Ammon's horn (tissue), 1 donor: ENCODE measurements around the gene KRTAP16-1.

Source experiments
- DNase-seq: peaks from one replicate; pipeline ENCODE4 v3.0.0-alpha.2; 2016; ENCODE audit warnings: low spot score

Gene KRTAP16-1

DNA sequence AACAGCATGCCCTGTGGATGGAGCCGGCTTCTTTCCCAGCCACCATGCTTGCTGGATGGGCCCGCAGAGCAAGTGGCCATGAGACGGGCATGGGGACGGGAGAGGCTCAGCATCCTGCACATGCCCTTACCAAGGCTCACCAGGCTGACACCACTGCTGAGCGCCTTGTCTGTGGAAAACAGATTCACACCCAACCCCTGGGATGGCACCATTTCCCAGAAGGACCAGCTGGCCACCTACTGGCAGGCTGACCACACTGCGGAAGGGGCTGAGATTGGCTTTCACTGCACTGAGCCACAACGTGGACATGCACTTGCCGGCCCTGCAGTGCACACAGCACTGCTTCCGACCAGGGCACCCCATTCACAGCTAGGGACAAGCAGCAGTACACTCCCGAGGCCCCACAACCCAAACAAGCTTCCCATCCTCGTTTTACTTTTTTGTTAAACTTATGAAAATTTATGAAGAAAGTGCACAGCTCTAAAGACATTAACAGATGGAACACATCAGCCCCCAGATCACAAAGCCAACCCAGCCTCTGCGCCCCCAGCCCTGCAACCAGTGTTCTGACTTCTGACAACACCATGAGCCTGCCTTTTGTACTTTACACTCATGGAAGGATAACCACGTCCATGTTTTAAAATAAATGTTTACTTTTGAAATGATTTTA, 20.3 kb upstream of the KRTAP16-1 start:
- peak; percentile 35 for DNase-seq

- no peak for DNase-seq
Observed at GRCh38 chr17:41328207-41328606, 19.1 kb upstream of the KRTAP16-1 start.

- DNase-seq: no peak
Observed at GRCh38 chr17:41327411-41328120, 18.5 kb upstream of the KRTAP16-1 start.

- no peak for DNase-seq
Observed at GRCh38 chr17:41326173-41327145, 17.4 kb upstream of the KRTAP16-1 start.

- no peak for DNase-seq
Observed at GRCh38 chr17:41325611-41326010, 16.5 kb upstream of the KRTAP16-1 start.

DNA sequence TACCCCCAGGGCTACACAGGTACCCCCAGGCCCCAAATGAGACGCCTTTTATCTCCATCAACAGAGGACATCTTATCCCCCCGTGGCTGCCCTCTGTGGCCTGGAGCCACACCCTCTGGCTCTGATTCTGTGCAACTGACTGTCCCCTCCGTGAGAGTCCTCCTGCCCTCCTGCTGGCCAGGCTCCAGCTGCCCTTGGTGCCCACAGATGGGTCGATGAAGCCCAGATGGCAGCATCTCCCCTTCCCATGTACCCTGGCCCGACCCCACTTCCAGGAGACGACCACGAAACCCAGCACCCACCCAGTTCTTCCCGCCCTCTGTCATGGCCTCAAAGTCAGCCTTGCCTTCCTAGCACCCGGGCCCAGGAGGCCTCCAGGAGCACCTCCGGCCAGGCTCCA, 16.0 kb upstream of the KRTAP16-1 start:
- no peak for DNase-seq

DNA sequence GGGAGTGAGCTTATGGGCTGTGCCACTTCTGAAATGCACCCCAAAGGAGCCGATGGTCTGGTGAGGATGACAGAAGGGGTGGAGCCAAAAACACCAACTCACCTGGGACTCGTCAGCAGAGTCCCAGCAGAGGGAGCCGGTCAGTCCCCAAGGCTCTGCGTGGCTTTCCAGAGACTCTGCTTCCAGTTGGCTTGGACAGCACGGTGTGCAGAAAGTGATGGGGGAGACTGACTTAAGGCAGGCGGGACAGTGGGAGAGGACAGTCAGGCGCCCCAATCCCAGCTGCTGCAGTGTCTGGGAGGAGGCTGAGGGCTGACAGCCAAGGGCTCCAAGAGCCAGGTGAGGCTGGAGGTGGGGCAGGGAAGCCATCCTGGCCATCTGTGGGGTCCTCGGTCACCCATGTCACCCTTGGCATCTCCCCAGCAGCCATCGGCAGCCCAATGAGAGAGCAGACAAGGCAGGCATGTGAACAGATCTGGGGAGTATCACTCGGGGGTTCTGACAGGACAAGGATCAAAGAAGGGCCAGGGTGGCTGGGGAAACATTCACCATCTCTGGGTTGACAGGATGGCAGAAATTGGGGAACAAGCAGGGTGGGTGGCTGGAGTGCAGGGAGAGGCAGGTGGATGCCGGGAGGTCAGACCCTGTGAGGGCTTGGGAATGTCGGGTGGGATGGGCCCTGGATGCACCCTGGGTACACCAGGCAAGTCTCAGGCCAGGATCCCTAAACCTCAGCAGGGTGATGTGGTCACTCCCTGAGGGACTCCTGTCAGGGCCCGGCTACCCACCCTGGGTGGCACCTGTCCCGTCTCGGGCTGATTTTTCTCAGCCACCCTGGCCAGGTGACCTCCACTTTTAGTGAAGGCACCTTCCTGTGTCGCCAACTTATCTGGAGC, 15.3 kb upstream of the KRTAP16-1 start:
- DNase-seq: no peak

- no peak for DNase-seq
Observed at GRCh38 chr17:41322903-41323895, 14.1 kb upstream of the KRTAP16-1 start.

- DNase-seq: peak; percentile 44
Observed at GRCh38 chr17:41322094-41322902, 13.2 kb upstream of the KRTAP16-1 start.

DNA sequence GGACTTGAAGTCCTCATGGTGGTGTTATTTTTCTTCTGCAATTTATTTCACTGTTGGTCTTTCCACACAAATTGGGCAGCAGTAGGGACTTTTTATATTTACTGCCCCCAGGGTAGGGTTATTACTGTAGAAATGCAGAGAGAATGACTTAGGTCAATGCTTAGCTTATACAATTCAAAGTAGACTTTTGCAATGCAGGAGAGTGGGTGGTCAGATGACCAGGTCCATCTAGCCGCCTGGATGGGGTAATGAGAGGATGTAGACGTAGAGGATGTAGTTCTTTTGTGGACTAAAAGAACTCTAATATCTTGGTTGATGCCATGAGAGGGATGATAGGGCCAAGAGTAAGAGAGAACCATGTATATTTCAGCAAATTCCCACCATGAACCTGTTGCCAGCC, 9.1 kb upstream of the KRTAP16-1 start:
- DNase-seq: no peak

DNA sequence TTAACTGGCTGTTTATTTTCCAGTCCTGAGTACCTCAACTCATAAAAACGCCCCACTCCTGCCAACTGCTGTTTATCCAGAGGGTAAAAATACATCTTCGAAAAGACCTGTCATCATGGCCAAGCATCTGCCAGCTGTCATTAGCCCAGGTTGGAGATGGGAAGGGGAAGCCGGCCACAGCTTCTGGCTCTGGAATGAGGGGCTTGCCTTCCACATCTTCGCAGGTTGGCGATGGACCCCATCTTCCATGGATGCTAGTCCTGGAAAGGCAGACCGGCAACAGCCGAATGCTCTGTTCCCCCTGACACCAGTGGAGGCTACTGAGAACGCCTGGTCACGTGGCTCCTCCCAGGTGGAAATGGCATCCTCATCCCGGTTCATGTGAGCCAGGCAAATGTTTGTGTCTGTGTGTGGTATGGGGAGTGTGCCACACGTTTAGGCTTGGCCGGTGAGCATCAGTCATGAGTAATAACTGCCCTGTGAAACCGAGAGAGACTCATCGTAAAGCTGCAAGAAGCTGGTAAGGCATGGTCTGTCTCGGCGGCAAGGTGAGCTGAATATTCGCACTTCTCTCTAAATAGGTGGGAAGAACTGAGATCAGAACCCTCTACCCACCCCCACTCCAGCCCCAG, 6.8 kb upstream of the KRTAP16-1 start:
- DNase-seq: no peak

- no peak for DNase-seq
Observed at GRCh38 chr17:41315204-41315794, 6.2 kb upstream of the KRTAP16-1 start, which contains the start of gene KRTAP17-1. Gene KRTAP17-1 (minus strand): TSS chr17:41315710. CDS start chr17:41315650, 60 bp downstream.

DNA sequence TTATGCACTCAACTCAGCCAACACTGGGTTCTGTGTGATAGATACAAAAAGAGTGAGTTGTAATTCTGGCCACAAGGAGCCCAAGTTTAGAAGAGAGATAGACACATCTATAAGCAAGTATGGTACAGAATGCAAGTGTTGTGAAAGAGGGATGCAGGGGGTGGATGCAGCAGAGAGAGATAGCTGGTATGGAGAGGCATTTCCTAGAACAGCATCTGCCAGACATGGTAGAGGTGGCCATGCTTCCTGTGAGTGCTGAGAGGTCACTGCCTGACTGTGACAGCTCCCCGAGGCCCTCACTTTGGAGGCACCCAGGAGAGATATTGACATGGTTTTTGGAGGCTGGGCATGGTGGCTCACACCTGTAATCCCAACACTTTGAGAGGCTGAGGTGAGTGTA, 2.0 kb upstream of the KRTAP16-1 start:
- no peak for DNase-seq

DNA sequence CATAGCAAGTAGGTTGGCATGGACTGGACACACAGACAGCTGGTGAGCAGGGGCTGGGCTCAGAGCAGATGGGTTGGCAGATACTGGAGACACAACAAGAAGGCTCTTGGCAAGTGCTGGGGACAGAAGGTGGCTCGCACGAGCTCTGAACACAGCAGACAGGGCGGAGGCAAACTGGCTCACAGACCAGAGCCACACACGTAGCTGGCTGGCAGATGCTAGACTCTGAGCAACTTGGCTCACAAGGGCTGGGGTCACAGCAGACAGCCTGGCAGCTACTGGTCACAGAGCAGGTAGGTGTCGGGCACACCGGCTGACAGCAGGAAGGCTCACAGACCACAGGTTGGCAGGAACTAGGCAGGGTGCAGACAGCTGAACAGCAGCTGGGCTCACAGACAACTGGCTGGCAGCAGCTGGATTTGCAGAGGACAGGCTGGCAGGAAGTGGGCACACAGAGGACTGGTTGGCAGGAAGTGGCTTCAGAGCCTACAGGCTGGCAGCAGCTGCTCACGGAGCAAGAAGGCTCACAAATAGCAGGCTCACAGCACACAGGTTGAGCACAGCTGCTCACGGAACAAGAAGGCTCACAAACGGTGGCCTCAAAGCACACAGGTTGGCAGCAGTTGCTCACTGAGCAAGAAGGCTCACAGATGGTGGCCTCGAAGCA, 725 bp downstream of the KRTAP16-1 start:
- DNase-seq: peak; percentile 63

DNA sequence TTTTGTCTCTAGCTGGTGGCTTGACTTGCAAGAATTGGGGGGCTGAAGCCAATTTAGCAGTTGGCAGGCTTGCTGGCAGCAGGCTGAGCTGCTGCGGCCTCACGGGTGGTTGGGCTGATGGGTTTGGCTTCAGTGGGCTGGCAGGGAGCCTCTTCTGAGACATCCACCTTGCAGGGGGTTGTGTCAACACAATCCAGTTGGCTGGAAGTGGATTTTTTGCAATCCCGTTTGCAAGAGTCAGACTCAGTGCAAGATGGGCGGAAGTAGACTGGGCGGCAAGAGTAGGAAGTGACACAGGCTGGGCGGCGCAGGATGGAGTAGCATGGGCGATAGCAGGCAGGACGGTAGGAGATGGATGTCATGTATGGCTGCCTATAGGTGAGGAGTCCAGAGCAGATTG, 1.5 kb downstream of the KRTAP16-1 start:
- DNase-seq: peak; percentile 20

DNA sequence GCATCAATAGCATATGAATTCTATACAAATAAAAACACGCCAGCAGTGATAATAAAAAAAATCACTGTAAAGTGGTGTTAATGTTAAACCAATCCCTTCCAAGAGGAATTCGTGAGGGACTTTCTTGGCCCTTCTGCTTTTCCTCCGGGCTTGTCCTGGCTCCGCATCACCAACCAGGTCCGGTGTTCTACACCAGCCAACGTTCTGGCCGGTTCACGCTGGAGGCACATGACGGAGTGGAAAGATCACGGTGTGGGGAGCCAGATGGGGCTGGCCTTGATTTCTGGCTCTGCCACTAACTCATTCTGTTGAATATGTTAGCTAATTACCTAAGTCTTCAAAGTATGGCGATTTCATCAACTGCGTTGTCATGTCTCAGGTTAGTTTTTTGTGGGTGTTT, 5.0 kb downstream of the KRTAP16-1 start:
- no peak for DNase-seq

- DNase-seq: no peak
Observed at GRCh38 chr17:41302981-41303380, 6.1 kb downstream of the KRTAP16-1 start.
